NCI-H1105 (cell line): ENCODE results near the gene TIMM10B.

Experiments
- DNase-seq: peaks from one replicate; lab custom pipeline; 2025; lab: John Stamatoyannopoulos, UW

Gene TIMM10B

GRCh38 chr11:6472934-6473333 lies 8.4 kb upstream of the TIMM10B start:
- DNase-seq: no peak

DNA sequence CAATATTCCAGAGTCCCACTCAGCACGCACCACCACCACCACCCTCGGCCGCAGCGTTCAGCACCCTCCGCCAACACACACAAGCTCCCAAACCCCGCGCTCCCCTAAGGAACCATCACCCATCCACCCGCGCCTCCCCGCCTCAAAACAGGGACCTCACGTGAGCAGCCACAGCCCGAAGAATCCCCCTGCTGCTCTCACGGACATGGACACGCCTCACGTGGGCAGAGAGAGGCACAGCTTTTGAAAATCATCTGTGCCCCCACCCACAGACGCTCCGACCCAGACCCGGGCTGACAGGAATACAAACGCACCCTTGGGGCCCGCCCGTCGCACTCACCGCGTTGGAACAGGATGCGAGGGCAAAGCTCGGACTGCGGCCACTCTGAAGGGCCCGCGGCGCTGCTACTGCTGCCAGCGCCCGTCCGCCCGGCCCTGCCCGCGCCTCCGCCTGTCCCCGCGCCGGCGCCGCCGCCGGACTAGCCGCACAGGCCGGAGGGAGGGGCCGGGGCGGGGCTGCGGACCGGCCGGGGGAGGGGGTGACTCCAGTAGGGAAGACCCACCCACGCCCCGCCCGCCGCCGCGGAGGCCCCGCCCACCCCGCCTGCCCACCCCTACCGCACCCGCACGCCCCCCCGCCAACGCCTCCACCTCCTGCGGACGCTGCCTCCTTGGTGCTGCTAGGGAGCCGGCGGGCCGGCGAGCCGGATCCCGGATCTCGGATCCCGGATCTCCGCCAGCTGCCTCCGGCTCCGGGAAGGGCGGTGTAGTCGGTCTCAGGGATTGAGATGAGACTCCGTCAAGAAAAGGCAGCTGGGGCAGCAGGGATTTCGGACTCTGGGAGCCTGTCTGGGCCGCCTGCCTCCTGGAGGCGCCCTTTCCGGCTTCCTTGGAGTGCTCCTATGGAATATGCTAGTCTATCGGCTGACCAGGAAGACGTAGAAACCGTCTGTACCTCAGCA lies 7.6 kb upstream of the TIMM10B start, which contains the start of gene TRIM3:
TRIM3 (minus strand) TSS at position 491 of the 962 bp plus-strand sequence. CDS start 8,246 bp downstream, outside the sequence.
- peak; percentile 89 for DNase-seq

DNA sequence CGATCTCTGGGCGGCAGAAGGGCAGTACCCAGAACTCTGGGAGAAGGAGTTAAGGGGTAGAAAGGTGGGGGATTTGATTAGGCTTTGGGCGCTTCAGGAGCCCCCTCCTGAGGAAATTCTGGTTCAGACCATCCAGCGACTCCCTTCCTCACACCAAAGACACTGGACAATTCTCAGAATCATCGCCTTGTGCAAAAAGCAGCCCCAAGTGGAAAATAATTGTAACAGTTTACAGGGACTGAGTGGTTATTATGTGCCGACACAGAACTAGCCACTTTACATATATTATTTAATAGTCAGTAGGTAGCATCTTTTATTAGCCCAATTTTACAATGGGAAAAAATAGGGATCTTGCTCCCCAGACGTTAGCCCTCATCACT lies 6.9 kb upstream of the TIMM10B start:
- DNase-seq: no peak

GRCh38 chr11:6474806-6475500 lies 6.3 kb upstream of the TIMM10B start:
- no peak for DNase-seq

DNA sequence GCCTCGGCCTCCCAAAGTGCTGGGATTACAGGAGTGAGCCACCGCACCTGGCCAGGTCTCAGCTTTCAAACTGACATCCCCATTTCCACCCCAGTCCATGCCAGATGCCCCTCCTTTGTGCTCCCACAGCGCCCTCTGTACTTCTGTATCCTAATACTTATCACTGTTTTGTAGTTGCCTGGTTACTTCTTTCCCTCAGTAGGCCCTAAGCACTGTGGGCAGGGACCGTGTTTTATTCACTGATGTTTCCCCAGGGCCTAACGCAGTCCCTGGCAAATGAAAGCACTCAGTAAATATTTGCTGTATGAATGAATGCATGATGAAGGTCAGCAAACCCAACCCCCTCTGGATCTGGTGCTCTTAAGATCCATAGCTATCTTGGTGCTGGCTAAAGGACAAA lies 5.4 kb upstream of the TIMM10B start:
- no peak for DNase-seq

GRCh38 chr11:6476571-6476970 lies 4.7 kb upstream of the TIMM10B start:
- DNase-seq: no peak

GRCh38 chr11:6480299-6480914 lies 894 bp upstream of the TIMM10B start:
- no peak for DNase-seq

DNA sequence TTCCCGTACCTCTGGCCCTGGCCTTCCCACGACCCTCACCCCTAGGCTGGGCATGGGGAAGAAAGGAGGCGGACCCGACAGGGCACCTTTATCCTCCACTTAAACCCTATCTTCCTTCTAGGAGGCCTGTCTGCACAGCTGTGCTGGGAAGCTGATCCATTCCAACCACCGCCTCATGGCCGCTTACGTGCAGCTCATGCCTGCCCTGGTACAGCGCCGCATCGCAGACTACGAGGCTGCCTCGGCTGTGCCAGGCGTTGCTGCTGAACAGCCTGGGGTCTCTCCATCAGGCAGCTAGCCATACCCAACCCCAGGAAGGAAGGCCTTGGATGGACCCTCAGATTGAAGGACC lies 599 bp downstream of the TIMM10B start:
- DNase-seq: no peak

DNA sequence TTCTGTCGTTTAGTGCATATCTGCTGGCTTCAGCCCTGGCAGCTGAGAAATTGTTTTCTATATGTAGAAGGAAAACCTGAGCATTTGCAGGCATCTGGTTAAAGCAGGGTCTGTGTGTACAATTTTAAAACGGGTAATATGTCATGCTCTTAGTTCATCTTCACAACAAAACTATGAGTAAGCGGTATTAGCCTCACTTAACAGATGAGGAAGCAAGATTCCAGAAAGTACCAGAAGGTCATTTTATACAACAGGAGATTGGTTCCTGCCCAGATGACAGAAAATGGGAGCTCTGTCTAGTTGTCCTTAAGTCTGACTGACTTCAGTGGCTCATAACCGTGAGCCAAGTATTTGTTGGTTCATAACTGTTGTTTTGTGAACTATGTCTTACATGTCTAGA lies 1.1 kb downstream of the TIMM10B start:
- DNase-seq: no peak

GRCh38 chr11:6483015-6483414 lies 1.7 kb downstream of the TIMM10B start:
- no peak for DNase-seq

DNA sequence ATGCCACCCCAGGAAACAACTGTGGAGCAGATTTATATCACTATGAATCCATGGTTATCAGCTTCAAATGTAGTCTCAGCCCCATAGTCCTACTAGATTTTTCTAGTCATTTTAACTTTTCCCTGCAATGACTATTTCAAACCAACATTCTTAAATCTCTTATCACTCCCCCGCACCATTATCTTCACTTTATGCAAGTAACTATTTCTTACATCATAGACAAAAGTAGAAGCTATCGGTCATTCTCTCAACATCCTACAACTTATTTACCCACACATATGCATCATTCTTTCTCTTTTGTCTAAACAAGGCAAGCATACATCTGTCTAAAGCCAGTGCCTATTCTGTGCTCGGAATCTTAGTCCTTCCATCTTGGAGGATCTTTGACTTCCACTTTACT lies 4.4 kb downstream of the TIMM10B start:
- no peak for DNase-seq

GRCh38 chr11:6486256-6486655 lies 5.0 kb downstream of the TIMM10B start:
- DNase-seq: no peak

- DNase-seq: no peak
Measured at GRCh38 chr11:6486938-6487337, 5.6 kb downstream of the TIMM10B start.

GRCh38 chr11:6488342-6488741 lies 7.0 kb downstream of the TIMM10B start:
- no peak for DNase-seq

- no peak for DNase-seq
Measured at GRCh38 chr11:6488821-6489220, 7.5 kb downstream of the TIMM10B start.

DNA sequence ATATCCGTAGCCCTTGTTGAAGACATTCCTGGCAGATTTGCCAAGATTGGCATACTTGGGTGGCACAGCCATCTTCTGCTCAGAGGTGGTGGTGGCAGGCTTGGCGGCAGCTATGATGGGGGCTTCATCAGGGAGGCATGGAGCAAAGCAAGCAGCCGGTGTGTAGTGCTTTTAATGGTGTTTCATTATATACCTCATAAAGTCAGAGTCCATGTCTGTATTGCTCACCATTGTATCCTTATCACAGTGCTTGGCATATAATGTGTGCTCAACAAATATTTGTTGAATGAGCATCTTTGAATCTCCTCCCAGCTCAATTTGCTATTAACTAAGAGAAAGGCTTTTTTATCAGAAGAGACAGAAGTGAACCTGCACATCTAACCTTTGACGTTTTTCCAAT lies 8.0 kb downstream of the TIMM10B start:
- DNase-seq: no peak

DNA sequence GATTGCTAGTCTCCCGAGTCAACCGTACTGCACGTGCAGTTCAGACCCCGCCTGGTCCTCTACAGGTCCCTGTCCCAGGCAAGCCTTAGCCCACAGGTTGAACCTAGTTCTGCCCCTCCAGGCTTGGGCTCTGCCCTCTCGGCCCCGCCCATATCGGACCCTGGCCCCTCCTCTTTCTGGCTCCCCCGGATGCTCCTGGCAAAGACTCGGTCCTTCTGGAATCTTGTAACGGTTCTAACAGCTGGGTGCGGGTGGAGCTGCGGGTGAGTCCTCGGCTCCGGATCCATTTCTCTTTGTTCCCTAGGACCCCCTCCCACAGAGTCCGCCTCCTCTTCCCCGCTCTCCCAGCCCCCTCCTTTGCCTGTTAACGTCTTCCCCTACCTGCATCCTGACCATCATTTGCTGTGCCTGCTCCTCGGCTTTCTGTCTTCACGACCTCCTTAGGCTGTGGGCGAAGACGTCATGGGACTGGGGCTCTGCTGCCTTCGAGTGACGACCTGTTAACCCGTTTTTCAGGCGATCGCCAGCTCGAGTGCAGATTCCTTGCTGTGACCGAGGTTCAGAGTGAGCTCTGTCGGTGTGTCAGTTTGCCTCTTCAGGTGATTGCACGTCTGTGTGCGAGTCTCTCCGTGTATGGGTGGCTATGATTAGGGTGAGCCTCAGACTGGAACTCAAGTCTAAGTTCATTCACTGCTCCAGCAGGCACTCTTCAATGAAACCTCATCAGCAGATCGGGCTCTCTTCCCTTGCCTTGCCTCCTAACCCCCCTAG lies 16.0 kb downstream of the TIMM10B start, which contains the start of gene DNHD1:
DNHD1 (plus strand) TSS at position 212 of the 771 bp plus-strand sequence. CDS start 936 bp downstream, outside the sequence.
- no peak for DNase-seq

GRCh38 chr11:6498121-6498520 lies 16.8 kb downstream of the TIMM10B start:
- no peak for DNase-seq

DNA sequence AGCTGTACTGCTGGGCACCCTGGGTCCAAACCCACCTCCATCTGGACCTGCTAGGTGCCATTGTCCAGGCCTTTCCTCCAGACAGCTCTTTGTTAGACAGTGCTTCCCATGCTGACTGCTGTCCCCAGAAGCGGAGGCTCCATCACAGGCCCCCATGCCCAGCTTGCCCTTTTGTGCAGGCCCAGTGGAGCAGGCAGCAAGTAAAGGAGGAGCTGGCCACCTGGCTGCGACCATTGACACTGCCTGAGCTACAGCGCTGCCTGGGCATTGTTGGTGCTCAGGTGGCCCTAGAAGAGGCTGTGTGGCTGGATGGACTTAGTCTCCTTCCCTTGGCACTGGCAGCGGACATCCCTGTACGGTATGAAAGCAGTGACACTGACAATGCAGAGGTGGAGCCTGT lies 17.2 kb downstream of the TIMM10B start:
- no peak for DNase-seq

DNA sequence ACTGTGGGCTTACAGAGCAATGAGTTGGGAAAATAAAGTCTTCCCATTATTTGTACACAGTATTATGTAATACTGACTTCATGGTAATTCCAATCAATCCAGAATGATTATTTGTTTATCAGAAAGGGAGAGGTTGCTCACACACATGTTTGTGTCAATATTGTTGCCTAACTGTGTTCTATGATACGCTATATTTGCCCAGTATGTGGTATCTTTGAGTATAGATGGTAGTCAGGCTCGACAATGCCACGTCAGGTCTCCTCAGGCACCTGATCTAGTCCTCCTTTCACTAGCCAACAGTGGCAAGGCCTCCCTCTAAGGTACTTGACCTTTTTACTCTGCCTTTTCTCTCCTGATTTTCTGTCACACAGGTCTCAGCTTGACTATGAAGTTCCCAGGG lies 21.1 kb downstream of the TIMM10B start:
- no peak for DNase-seq

GRCh38 chr11:6504166-6504565 lies 22.9 kb downstream of the TIMM10B start:
- no peak for DNase-seq
